UCSD-AML1 (cell line): ENCODE results near the gene VAV2.

ENCODE experiments used
- DNase-seq: peaks from one replicate; lab custom pipeline; 2025; ENCODE audit not compliant: unreplicated experiment; lab: John Stamatoyannopoulos, UW

The VAV2 gene

DNA sequence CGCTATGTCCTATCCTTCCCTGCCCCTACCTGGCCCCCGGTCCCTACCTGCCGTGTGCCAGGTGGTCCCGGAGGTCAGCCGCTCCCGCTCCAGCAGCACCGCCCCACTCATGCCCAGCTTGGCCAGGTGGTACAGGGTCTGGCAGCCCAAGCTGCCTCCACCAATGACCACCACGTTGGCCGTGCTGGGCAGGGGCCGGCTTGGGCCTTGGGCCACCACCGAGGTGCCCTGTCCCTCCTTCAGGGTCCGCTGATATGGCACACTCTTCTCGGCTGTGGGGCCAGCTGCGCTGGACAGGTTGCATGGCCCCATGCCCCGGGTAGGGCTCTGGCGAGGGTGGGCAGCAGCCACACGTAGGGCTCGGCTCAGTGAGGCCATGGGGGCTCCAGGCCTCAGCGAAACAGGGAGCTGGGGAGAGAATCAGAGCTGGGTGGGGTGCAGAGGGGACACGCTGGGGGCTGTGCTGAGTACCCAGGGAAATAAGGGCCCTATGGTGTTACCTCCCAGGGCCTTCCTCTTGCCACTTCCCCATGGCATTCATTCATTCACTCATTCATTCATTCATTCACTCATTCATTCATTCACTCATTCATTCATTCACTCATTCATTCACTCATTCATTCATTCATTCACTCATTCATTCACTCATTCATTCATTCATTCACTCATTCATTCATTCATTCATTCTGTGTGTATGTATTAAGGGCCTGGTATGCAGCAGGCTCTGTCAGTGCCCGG lies 258.2 kb downstream of the VAV2 start:
- DNase-seq: no peak

DNA sequence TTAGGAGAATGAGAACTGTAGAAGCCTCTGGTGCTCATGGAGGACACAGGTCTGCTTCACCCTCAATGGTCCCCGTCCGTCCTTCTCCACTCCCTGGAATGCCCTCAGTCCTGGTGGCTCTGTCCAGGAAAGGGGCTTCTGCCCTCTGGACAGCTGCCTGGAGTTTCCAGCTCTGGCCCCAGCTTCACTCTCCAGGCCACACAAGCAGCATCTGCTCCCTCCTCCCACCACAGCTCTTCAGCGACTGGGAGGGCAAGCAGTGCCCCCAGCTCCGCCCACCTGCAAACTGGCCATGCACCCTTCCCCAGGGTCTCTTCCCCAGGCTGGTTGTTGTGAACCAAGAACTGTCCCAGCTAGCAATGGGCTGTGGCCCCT lies 258.7 kb downstream of the VAV2 start:
- DNase-seq: no peak

DNA sequence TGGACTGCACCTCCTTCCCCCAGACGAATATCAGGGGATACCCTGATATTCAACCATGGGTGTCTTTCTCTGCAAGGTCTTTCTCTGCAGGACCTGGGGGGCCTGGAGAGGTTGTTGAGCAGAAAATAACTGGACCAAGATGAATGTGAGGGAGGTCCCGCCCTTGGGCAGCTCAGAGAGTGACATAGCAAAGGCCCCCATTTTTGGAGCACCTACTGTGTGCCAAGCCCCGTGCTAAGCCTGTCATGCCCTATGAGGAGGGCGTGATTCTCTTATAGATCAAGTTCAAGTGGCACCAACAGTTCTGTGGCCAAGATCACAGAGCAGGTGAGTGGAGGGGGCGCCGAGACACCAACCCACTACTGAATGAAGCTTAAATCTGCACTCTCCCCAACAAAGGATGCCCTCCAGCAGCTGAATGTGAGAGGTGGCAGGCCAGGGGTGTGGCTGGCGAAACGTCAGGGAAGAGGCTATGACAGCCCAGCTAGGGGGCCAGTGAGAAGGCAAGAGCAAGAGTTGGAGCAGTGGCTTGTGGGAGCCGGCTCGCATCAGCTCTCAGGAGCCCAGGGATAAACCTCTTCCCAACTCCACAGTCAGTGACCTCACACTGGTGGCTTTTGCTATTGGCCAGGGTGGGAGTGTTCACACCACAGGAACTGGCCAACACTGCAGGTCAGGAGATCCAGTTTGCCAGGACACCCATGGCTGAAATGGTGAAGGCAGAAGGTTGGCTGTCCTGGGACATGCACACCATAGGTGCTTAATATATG lies 259.3 kb downstream of the VAV2 start:
- no peak for DNase-seq

DNA sequence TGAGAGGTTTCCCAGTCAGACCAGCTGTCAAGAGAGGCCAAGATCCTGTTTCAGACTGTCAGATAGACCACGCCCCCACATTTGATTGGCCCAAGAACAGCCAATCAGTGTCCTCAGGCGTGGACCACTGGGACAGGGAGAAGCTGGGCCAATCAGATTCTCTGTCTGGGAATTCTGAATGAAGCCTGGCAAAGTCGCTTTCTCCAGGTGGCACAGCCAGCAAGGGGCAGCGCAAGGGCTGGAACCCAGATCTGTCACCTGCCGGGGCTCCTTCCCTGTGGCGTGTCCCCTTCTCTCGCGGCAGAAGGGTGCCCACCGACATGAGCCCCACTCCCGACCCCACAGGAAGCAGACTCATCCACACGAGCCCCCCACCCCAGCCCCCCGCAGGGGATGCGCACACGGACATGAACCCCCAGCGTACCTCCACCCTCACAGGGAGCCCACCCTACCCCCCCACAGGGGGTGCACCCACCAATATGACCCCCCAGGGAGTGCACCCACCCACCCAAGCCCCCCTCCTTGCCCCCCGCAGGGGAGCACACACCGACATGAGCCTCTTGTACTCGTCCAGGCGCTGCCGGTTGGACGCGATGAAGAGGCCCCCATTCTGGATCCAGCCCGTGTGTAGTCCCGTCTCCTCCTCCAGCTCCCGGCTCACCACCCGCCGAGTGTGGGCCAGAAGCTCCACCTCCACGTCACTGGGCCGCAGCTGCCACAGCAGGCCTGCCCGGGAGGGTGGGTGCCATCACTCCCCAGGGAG lies 260.1 kb downstream of the VAV2 start:
- DNase-seq: no peak

DNA sequence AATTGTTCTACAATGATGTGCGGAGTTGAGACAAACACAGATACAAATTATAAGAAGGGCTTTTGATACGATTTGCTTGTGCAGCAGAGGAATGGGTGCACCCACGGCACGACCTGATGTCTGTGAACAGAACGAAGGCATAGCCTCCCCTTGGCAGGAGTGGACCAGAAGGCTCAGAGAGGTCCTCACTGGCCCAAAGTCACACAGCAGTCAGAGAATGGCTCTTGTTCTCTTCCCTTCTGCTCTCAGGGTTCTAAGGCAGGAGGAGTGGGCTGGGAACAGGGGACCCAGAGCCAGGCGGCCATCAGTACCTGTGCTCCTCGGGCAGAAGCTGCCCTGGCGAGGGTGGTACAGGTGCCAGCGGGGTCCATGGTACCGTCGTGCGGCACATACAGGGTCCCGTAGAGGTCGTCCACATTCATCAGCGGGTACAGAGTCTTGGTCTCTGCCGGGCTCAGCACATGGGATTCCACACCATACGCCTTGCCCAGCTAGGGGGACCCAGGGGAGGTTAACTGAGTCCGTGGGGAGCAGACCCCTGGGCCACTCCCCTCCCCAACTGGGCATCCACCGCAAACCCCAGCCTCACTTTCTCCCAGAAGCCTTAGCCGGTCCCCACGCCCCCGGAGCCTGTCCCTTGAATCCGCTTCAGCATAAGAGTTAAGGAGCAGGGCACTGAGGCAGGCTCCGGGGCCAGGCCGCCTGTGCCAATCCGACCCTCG lies 261.0 kb downstream of the VAV2 start:
- DNase-seq: no peak

DNA sequence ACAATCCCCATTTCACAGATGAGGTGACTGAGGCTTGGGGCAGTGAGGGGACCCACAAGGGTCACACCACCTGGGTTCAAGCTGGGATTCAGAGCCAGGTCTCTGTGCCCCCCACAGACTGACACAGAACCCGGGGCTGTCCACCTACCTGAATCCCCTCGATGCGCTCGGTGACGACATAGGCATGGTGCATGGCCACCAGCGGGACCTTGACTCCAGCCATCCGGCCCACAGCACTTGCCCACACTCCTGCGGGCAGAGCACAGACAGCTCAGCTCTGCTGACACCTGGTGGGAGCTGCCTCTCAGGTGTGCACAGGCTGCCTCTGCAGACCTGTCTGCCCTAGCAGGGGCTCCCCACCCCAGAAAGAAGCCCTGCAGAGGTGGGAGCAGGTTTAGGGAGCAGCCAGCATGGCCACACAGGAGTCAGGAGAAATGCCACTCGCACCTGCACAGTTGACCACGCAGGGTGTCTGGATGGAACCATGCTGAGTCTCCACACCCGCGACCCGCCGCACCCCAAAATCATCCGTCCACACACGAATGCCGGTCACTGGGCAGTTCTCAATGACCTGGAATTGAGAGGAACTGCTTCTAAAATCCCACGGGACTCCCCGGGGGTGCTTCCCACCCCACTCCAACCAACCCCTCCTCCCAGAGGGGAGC lies 262.4 kb downstream of the VAV2 start:
- no peak for DNase-seq

DNA sequence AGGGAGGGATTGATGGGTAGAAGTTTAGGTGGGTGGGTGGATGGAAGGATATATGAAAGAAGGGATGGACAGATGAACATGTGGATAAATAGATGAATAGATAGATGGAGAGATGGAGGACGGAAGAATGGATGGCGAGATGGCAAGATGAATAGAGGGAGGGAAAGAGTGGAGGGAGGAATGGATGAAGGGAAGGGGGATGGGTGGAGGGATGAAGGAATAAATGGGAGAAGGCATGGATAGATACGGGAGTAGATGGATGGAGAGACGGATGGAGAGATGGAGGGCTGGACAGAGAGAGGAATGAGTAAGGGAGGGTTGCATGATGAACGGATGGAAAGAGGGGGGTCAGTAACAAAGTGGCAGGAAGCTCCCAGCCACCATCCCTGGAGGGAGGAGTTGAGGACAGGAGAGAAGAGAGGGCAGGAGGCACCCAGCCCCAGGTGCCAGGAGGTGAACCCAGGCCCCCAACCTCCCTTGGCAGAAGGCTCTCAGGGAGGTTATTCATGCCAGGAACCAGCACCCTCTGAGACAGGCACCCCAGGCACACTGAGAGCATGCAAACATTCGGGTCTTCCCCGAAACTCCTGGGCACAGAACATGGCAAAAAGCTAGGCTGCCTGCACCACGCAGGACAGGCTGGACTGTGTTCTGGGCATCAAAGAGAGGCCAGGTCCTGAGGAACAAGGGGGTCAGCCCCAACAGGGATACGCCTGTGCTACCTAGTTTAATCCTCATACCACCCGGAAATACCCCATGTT lies 263.1 kb downstream of the VAV2 start:
- DNase-seq: no peak

DNA sequence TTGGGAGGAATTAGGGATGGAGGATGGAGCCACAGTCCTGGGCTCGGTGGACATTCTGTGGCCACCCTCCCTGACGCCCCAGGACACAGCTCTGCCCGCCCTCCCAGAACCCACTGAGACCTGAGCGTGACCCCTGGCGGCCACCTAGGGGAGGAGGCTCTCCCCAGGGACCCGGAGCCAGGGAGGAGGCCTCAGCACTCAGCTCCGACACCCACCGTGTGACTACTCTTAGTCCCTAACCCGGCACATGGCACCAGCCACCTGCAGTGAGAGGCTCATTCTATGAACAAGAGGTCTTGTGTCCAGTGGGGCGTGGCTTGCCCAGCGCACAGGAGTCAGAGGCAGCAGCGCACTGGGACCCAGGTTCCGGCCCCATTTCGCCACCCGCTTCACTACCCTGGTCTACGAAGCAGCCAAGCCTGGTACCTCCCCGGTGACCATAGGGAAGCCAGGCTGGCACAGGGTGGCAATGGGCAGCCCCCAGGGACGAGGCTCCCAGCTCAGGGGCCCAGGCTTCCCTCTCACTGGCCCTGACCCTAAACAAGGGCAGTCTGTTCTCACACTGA lies 264.2 kb downstream of the VAV2 start:
- no peak for DNase-seq

DNA sequence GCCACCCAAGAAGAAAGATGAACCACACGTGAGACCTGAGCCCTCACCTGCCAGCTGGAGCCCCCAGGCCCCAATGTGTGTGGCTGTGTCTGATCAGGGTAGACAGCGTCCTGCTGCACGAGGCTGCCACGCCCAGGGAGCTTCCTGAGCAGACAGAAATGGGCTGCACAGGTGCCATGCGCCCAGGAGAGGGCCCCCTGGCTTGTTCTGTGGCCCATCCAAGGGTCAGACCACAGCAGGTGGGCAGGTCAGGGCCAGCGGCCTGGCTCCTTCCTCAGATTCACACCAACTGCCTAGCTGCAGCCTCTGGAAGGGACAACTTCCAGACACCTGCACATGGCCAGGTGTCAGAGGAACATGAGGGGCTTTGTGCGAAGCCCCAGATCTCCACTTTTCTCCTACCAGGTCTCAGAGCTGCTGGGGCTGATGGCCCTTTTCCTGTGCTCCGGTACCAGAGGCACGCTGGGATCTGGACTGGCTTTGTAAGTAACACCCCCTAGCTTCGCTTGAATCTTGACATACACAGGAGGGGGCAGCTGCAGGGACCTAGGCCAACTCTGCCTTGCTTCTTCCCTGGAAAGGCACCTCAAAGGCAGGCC lies 264.7 kb downstream of the VAV2 start:
- DNase-seq: no peak

DNA sequence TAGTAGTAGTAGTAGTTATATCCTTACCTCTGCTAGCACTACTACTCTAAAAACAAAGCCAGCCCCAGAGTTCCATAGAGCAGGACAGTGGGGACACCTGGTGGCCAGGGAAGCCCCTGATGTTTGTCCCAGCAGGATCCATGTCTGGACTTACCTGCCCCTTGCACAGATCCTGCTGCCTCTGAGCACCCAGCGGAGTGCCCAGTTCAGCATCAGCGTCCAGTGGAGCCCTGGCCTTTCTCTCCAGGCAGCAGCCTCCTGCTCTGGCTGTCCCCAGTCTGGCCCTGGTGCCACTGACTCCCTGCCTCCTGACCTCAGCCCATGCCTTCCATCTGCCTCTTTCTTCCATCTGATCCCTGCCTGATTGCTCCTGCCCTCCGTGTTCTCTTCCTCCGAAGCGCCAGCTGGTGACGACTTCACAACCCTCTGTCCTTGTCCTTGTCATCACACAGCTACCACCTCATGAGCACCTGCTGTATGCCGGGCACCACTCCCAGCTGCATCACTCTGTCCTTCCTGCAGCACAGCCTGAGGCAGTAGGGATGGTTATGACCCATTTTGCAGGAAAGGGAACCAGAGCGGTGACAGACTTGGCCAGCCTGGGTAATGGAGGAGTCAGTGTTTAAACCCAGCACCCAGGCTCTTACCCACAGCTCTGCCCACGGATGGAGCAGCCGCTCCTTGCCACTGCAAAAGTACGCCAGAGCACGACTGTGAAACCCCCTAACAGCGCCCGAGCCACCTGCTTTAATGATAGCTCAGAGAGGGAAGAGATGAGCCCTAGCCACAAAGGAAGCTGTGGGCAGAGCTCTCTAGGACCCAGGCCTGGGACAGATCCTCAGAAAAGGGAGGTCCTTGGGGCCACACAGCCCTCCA lies 265.5 kb downstream of the VAV2 start:
- peak; percentile 54 for DNase-seq

DNA sequence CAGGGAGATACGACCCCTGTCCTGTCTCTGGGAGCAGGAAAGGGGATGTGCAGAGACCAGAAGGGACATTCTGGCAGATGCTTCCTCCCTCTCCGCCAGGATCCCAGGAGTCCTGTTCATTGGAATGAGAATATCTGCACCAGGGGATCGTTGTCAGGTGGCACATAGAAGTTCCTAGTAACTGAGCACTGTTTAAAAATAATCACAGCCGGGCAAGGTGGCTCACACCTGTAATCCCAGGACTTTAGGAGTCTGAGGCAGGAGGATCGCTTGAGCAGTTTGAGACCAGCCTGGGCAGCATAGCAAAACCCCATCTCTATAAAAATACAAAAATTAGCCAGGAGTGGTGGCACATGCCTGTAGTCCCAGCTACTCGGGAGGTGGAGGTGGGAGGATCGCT lies 266.2 kb downstream of the VAV2 start:
- no peak for DNase-seq

DNA sequence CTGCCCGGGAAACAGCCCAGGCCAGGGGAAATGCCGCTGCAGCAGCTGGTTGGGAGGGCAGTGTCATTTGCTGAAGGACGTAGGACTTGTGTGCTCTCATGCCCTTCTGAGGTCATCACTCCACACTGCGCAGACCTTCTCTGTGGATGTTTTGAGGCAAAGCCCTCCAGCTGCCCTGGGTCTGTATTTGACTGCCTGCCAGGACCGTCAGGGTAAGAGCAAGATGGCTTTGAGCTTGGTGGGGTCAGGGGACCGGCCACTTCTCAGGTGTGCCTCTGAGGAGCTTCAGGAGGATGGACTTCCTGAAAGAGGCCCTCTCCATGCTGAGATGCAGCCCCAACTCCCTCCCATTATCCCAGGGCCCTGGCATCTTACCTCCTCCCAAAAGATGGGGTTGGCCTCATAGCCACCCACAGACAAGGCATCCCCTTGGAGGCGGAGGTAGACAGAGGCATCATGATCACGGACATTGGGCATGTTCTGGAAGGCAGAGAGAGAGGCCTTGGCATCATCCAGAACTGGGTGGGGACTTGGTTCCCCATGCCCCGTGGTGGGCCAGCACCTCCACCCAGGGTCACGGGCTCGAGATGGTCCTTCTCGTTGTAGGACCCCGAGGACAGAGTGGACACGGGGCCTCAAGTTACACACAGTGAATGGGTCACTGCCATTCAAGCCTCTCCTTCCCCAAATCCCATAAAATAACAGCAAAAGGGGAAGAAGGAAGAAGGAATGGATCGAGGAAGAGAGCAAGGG lies 273.4 kb downstream of the VAV2 start:
- DNase-seq: no peak

DNA sequence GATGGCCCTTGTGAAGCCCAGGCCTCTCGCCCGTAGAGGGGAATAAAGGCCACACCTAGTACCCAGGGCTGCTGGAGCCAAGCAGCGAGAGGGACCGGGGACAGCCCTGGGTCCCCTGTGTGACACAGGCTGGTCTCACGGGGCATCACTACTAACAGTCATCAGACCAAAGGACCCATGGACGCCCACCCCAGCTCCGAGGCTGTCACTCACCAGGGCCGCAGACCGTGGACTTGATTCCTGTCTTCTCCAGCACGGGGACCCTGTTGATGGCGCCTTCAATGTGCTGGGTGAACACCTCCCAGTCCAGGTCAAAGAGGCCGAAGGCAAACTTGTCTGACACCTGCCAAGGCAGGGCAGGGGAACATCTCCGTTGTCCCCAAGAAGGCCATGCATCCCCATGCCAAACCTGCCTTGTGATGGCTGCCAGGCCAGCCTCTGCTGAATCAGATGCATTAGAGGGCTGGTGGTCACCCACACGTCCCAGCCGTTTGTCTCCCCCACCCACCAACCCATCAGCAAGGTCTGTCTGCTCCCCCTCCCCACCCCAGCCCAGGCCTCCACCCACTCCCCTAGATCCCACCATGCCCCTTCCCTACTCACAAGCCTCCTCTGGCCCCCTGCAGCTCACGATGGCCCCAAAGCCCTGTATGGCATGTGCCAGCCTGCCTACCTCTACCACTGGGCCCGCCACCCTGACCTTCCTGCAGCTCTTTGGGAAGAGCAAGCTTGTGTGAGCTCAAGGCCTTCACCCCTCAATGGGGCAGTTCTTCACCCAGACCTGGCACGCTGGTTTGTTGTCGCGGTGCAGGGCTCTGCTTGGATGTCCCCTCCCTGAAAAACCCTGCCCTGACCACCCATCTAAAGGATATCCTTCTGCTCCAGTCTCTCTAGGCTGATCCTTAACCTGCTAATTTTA lies 274.8 kb downstream of the VAV2 start:
- DNase-seq: no peak

DNA sequence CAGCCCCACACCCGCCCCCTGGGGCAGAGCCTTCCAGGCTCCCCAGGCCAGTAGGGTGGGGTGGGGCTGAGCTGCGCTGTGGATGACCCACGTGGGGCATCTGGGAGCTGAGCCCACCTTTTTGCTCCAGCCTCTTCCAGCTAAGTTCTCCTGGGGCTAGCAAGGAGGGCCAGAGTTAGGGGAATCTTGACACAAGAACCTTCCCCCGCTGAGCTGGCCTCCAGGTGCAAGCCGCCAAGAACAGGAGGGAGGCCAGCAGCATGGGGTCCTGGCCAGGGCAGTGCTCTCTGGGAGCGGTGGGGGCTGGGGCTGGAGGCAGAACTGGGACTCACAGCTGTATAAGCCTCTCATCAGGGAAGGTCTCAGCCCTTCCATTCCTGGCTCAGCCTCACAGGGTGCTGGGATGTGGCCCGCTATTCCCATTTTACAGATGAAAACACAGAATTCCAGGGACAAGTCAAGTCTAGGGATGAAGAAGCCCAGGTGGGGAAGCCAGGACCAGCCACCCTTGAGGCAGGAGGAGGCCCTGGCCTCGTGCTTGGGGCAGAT lies 275.5 kb downstream of the VAV2 start:
- DNase-seq: no peak

DNA sequence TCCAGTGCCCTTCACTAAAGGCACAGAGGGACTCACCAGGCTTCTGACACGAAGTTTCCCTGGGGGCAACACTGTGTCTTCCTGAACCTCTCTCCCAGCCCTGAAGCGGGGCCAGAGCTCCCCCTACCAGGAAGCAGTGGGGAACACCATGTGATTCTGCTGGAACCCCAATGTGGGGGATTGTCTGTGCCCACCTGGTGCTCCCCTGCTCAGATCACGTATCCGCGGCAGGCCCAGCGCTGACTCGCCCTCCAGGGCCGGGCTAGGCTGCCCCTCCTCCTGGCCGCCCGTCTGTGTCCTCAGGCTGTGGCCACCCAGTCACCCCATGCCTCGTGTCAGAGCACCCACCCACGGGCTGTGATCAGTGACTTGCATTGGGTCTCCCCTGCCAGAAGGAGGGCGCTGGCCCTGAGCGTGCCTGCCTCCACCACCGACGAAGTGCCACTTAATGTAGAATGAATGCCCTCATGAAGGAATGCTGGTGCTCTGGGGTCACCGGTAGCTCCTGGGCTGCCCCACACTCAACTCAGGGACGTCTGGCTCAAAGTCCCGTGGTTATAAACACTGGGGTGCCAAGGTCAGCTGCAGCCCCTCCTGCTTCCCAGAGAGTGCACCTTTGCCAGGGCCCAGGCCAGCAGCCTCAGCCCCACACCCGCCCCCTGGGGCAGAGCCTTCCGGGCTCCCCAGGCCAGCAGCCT lies 276.1 kb downstream of the VAV2 start:
- DNase-seq: no peak
